HEK293T (cell line): ENCODE data around the gene NOP53.

Experiments
- BHLHE40 ChIP-seq: fragments of 450-650 bp; IDR thresholded peaks from 2 replicates; pipeline ENCODE4 v1.6.1; 2016; ENCODE audit warnings: mild to moderate bottlenecking, moderate library complexity, borderline replicate concordance
- CTBP1 ChIP-seq: fragments of 450-650 bp; IDR thresholded peaks from 2 replicates; pipeline ENCODE4 v1.6.1; 2016; ENCODE audit warnings: borderline replicate concordance
- FOXA1 ChIP-seq: fragments of 450-650 bp; IDR thresholded peaks from 2 replicates; pipeline ENCODE4 v1.6.1; 2016; ENCODE audit warnings: mild to moderate bottlenecking
- FOXM1 ChIP-seq: fragments of 450-650 bp; IDR thresholded peaks from 2 replicates; pipeline ENCODE4 v1.6.1; 2017; ENCODE audit warnings: mild to moderate bottlenecking, borderline replicate concordance
- HDGF ChIP-seq: fragments of 450-650 bp; IDR thresholded peaks from 2 replicates; pipeline ENCODE4 v1.6.1; 2017; ENCODE audit warnings: antibody characterized with exemption, borderline replicate concordance
- L3MBTL2 ChIP-seq: fragments of 450-650 bp; conservative IDR thresholded peaks from 2 replicates; pipeline ENCODE4 v1.6.1; 2016; ENCODE audit warnings: mild to moderate bottlenecking
- LEF1 ChIP-seq: fragments of 450-650 bp; IDR thresholded peaks from 2 replicates; pipeline ENCODE4 v1.6.1; 2017; ENCODE audit warnings: mild to moderate bottlenecking, borderline replicate concordance
- SP1 ChIP-seq: fragments of 450-650 bp; IDR thresholded peaks from 2 replicates; pipeline ENCODE4 v1.6.1; 2017
- SUZ12 ChIP-seq: fragments of 450-650 bp; IDR thresholded peaks from 2 replicates; pipeline ENCODE4 v1.6.1; 2016; ENCODE audit warnings: mild to moderate bottlenecking
- TARDBP ChIP-seq: fragments of 450-650 bp; IDR thresholded peaks from 2 replicates; pipeline ENCODE4 v1.6.1; 2016
- ZNF384 ChIP-seq: fragments of 450-650 bp; IDR thresholded peaks from 2 replicates; pipeline ENCODE4 v1.6.1; 2016

DNA sequence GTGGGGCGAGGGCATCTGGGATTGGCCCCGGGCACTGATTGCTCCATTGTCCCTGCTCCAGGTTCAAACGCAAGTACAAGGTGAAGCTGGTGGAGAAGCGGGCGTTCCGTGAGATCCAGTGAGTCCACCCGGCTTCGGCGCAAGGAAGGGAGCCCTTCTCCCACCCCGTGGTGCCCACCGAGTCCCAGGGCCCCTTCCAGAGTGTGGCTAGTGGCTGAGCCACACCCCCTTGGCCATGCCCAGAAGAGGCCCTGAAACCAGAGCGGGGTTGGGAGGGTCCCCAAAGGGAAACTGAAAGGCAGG, 11.2 kb downstream of the NOP53 start:
- TF ChIP-seq TARDBP (no peak), CTBP1 (no peak), BHLHE40 (no peak), HDGF (no peak), SP1 (no peak), LEF1 (no peak), ZNF384 (no peak), FOXM1 (no peak), SUZ12 (no peak), L3MBTL2 (no peak), FOXA1 (no peak)
